ENCODE measurements around the gene LAMA3.
A peak's percentile ranks its signal among the peaks of the same experiment; 100 is the strongest.

Gene LAMA3

DNA sequence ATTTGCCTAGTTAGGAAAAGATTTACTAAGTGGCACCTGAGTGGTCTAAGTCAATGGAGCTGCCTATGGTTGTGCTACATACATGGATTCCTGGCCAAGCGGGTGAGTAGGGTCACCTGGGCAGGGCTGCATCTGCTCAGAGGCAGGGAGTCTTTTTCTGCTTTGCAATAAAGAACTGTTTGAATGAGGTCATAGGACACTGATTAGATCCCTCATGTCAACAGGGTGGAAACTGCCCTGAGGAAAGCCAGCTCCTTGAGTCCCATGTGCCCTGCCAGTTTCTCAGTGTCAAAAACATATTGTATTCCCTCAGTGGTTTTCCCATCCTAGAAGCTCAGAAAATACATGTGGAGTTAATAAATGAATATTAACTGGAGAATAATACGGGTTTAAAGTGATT is 4.6 kb downstream of the LAMA3 start:
- no peak for TF ChIP-seq CTCF (IDR thresholded peaks at IDR 0.05; ENCODE audit: control insufficient read depth, insufficient read depth, low read depth, low read length, missing control alignments)
- no peak for DNase-seq (ENCODE audit: low read depth)
- H3K4me3 ChIP-seq (ENCODE audit: control insufficient read depth, low read depth, low read length) = no peak overlapping the region

DNA sequence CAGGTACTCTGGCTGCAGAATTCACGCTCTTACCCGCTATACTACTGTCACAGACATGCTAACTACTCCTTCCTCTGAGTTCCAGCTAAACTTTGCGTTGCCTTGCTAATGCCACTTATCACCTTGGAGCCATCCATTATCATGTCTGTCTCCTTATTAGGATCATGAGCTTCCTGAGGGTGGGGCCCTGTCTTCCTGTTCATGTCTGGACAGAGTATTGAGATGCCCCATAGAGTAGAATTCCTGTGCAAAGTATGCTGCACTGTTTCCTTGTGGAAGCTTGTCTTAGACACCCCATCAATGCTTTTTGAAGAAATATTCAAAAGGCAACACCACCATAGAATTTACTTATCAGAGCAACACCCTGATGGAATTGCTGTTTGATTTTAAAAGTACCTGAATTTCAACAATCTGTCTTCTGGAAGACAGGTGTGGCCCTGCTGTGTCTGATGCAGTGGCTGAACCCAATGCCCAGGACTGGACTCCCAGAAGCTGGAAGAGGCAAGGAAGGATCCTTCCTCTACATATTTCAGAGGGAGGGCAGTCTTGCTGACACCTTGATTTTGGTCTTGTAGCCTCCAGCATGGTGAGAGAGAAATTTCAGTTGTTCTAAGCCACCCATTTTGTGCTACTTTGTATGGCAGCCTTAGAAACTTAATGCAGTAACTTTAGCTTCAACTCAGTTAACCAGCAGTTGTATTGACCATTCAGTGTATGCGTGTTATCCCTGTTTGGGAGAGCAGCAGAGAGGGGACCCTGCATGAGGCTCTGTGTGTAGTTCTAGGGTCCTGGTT is 5.6 kb downstream of the LAMA3 start:
- H3K4me3 ChIP-seq (ENCODE audit: control insufficient read depth, low read depth, low read length) = no peak overlapping the region
- DNase-seq (ENCODE audit: low read depth) = no peak
- no peak for TF ChIP-seq CTCF (IDR thresholded peaks at IDR 0.05; ENCODE audit: control insufficient read depth, insufficient read depth, low read depth, low read length, missing control alignments)

DNA sequence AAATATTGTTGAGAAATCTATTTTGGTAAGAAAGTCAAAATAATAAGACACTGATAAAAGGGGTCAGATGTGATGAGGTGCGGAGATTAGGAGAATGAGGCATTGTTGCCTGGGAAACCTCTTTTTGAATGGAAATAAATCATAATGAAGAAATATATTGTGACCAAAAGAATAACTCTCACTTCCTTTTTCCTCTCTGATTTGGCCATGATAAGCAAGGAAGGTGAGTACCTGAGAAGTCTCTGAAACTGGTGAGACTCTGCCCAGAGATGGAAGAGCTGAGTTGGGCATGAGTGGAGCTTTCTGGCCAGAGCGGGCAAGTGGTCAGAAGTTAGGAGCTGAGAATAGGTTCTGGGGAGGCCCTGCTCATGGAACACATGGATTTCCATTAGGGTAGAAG is 11.8 kb downstream of the LAMA3 start:
- no peak for DNase-seq (ENCODE audit: low read depth)
- H3K4me3 ChIP-seq (ENCODE audit: control insufficient read depth, low read depth, low read length) = no peak overlapping the region
- no peak for TF ChIP-seq CTCF (IDR thresholded peaks at IDR 0.05; ENCODE audit: control insufficient read depth, insufficient read depth, low read depth, low read length, missing control alignments)

- no peak for TF ChIP-seq CTCF (IDR thresholded peaks at IDR 0.05; ENCODE audit: control insufficient read depth, insufficient read depth, low read depth, low read length, missing control alignments)
- H3K4me3 ChIP-seq (ENCODE audit: control insufficient read depth, low read depth, low read length) = no peak overlapping the region
- no peak for DNase-seq (ENCODE audit: low read depth)
Observed at GRCh38 chr18:23701544-23702064, 12.4 kb downstream of the LAMA3 start.

GRCh38 chr18:23702606-23703005 is 13.4 kb downstream of the LAMA3 start:
- no peak overlapping the region for H3K4me3 ChIP-seq (ENCODE audit: control insufficient read depth, low read depth, low read length)
- DNase-seq (ENCODE audit: low read depth) = no peak
- TF ChIP-seq CTCF (IDR thresholded peaks at IDR 0.05; ENCODE audit: control insufficient read depth, insufficient read depth, low read depth, low read length, missing control alignments) = no peak

DNA sequence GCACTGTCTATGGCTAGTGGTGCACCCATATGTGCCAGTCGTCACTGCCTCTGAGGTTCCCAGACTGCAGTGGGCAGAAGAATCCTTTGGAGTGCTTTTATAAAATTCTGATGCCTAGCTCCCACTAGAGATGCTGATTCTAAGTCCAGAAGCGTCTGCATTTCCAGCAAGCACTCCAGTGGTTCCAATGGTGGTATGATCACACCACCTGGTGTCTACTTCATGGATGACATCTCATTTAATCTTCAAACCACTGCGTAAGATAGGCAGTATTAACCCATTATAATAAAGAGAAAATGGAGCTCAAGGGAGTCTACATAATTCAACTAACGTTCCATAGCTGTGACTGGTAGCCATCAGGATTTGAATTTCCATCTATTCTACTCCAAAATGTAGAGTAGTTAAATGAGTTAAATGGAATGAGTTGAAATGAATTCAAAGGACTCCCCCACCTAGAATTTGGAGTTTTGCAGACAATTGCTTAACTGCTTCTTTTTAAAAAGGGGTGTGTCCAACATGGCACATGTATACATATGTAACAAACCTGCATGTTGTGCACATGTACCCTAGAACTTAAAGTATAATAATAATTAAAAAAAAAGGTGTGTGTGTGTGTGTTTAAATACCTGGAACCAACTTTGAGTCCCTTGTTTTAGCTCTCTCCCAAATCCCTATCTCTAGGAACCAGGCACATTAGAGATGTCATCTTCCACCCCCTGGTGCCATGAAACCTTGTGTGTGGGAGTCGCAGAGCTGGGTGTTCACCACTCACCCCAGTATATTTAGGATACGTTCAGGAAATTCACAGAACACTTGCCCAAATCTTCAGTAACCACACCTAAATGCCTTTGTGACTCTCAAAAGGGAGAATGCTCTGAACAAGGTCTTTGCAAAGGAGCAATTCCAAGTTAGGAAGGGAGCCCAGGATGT is 14.1 kb downstream of the LAMA3 start:
- H3K4me3 ChIP-seq (ENCODE audit: control insufficient read depth, low read depth, low read length) = no peak overlapping the region
- peak; percentile 64 for TF ChIP-seq CTCF (IDR thresholded peaks at IDR 0.05; ENCODE audit: control insufficient read depth, insufficient read depth, low read depth, low read length, missing control alignments)
- no peak for DNase-seq (ENCODE audit: low read depth)

All from AG09309 (cell line).